NCI-H524 treated with DMSO at 0.1 percent for 48 hours (cell line): ENCODE measurements around the gene HOXC5.

ENCODE experiments used
- DNase-seq: peaks from one replicate; lab custom pipeline; 2025; lab: John Stamatoyannopoulos, UW

Gene HOXC5

DNA sequence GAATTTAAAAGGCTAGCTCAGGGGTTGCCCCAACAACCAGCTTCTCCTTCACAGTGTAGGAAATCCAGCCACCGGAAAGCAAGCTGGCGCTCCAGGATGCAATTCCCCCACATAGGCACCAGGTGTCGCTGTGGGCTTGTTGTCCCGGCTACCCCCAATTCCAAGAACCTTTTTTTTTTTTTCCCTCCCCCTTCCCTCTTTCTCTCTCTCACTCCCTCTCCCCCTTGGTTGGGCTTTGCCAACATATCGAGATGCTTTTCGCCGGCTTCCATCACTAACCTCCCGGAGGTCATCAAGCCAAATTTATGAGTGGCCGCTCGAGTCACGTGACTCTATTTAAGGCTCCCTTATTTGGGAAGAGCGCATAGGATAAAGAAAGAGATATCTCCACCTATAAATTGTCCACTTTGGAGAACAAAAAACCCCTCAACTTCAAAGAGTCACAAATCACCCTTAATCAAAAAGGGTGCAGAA, at the start of gene HOXC5:
Gene HOXC5, plus strand, starts transcription at position 424 of the 474 bp plus-strand sequence. CDS start 73 bp downstream, outside the sequence.
- DNase-seq = peak; percentile 66

DNA sequence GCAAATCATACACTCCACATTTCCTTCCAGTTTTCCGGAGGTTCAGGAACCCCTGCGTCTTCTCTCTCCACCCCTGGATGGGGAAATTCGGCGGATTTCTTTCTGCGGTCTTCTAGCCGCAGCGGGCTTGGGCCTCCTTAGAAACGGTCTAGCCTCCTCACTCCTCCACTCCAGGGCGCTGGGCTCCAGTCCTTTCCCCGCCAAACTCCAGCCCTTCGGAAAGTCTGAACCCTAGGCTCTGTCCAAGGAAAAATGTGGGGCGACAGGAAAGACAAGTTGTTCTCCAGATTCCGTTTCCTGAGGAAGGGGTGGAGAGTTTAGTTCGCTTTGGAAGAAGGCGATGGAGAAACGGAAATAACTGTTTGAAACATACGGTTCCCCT, 49.3 kb upstream of the HOXC5 start:
- no peak for DNase-seq

DNA sequence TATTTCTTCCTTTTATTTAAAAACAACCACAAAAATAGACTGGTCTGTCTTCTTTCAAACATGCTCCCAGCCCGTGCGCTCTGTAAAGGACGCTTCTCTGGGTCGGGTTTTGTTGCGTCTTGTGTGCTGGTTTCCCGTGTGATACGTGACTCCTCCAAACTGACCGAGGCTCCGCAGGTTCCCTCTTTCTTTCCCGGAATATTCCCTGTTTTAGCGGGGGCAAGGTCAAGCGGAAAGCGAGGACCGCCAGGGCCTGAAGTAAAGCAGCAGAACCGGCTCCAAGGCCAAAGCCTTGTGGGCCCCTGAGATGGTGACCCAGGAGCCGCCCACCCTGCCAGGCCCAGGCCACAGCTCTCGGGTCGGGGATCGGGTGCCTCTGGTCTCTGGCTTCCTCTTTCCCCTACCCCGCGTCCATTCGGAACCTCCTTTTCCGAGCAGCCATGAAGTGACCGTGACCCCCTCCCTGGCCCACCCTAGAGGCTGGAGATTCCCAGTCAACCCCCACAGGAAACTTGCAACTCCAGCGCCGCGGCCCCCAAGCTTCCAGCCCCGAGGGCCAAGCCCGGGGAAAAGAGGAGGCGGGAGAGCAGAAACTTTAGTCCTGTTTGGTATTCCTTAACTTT, 48.8 kb upstream of the HOXC5 start:
- DNase-seq = no peak

DNA sequence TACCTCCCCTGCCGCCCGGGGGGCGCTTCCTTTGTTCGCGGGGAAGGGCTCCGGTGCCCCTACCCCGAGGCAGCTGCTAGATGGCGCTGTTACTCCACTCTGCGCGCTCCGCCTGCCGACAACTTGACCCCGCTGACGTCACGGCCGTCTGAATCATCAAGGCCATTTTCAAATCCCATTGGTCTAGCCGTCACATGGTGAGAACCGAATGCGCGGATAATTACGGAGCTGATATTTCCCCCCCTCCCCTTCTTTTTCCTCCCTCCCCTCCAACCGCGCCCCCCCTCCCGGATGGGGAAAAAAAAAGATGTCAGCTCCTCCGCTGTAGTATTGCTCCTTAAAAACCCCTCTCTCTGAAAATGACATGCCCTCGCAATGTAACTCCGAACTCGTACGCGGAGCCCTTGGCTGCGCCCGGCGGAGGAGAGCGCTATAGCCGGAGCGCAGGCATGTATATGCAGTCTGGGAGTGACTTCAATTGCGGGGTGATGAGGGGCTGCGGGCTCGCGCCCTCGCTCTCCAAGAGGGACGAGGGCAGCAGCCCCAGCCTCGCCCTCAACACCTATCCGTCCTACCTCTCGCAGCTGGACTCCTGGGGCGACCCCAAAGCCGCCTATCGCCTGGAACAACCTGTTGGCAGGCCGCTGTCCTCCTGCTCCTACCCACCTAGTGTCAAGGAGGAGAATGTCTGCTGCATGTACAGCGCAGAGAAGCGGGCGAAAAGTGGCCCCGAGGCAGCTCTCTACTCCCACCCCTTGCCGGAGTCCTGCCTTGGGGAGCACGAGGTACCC, 47.8 kb upstream of the HOXC5 start, which contains the start of gene HOXC10:
Gene HOXC10, plus strand, starts transcription at position 246 of the 791 bp plus-strand sequence. Its CDS starts 114 bp downstream, at position 360.
- DNase-seq = peak; percentile 28

DNA sequence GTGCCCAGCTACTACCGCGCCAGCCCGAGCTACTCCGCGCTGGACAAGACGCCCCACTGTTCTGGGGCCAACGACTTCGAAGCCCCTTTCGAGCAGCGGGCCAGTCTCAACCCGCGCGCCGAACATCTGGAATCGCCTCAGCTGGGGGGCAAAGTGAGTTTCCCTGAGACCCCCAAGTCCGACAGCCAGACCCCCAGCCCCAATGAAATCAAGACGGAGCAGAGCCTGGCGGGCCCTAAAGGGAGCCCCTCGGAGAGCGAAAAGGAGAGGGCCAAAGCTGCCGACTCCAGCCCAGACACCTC, 47.2 kb upstream of the HOXC5 start:
- no peak for DNase-seq

DNA sequence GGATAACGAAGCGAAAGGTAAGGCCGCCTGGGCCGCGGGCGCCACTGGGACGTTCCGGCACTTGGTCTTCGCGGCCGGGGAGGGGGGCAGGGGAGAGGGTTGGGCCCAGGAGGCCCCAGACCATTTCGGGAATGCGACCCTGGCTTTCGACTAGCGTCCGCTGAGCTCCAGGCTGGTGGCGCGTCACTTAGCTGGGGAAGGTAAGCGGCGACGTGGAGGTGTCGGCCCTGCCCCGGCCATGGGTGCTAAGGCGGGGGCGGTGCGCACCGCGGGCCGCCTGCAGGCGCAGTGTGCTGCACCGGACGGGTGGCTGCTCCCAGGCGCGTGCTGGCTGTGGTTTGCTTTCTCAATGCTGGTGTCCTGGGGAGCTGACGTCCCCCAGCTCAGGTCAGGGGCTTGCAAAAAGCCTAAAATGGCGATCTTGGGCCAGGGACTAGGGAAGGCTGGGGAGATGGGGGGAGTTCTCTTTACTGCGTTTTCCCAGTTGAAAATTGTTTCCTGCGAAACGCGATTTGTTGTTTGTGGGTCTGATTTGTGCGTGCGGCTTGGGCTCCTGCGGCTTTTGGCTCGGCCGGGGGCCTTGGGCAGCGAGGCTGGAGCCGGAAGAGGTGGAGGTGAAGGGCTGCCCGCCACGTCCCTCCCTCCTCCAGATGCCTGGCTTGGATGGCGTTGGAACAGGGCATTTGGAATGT, 46.7 kb upstream of the HOXC5 start:
- DNase-seq = no peak

DNA sequence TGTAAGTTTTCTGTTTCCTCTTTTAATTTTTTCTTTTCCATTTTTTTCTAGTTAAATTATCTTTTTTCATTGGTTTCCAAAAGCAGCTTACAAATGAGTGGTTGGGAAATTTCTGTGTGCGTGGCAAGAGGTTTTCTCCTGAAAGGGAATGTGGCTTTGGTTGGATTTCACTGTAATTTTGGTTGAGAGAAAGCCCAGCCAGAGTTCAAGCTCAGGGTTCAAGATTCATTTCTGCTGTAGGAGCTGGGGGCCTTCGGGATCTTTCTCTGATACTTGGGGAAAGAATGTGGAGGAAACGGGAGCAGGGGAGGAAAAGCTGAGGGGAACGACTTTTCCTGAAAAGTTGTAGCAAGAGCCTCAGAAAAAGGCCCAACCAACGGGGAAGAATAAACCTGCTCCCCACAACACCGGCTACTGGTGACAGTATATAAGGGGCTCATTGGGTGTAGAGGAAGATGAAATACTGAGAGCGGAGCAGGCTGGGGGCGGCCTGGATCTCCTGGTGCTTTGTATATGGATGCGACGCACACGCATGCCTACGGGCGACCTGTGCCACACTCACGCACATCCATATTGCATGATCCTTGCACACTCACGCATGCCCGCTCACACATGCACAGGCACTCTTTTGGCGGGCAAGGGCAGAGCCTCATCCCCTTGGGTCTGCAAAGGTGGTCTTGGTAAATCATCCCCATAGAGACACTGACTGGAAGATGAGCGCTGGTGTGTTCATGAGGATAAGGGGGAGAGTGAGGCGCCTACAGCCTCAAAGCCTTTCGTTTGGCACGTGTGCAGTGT, 46.0 kb upstream of the HOXC5 start:
- no peak for DNase-seq

DNA sequence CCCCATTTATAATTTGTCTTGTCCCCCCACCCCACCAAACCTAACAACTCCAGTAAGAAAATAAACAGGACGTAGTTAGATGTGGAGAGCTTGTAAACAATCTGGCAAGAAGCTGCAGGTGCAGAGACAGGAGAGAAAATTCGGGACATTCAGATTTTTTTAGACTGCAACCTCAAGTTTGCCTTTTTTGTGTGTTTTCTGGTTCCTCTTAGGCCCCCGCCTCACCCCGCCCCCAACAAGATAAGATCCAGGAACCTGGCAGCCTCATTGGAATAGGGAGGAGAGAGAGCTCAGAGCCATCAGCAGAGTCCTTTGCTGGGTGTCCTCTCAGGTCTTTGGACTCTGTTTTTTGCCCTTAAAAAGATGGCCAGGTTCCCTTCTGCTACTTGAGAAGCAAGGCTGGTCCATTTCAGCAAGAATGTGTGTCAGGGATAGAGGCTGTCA, 45.0 kb upstream of the HOXC5 start:
- no peak for DNase-seq

DNA sequence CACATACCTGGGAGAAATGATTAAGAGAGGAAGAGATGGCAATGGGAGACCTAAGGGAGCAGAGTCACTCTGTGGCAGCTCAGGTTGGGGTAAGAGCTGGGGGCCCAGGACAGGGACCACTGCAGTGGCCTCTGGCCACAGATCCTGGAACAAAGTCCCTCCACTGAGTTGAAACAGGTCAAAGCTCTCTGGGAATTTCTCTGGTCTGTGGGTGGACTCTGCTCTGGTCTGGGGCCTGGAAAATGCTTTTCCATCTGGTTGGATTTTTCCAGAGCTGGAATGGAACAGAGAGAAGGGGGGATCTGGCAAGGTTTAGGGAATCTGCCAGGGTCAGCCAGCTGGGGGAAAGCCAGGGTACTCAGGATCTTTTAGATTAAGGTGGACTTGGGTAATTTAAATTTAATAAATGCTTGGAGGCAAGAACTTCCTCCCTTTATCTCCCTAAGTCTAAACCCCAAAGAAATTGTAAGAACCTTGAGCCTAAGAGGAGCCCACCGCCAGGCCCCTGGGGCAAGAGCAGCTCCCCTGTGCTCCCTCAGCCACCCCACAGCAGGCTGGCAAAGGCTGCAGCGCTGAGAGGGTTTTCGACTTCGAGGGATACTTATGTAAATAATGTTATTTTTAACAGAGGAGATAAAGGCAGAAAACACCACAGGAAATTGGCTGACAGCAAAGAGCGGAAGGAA, 44.2 kb upstream of the HOXC5 start:
- no peak for DNase-seq

DNA sequence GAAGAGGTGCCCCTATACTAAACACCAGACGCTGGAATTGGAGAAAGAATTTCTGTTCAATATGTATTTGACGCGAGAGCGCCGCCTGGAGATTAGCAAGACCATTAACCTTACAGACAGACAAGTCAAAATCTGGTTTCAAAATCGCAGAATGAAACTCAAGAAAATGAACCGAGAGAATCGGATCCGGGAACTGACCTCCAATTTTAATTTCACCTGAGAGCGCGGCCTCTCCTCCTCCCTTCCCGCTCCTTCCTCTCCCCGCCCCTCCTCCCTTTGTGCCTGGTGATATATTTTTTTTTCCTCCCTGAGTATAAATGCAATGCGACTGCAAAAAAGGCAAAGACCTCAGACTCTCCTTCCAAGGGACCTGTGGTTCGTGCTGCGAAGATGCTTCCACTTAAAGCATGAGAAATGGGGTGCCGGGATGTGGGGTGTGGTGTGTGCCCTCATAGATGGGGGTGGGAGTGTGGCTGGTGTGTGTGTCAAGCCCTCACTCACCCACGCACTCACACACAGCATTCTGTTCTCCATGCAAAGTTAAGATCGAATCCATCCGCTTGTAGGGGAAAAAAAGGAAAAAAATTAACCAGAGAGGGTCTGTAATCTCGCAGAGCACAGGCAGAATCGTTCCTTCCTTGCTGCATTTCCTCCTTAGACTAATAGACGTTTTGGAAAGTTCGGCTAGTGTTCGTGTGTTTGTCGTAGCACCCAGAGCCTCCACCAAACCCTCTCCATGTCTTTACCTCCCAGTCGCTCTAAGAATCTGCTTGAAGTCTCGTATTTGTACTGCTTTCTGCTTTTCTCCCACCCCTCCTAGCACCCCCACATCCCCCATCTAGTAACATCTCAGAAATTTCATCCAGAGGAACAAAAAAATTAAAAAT, 43.4 kb upstream of the HOXC5 start:
- no peak for DNase-seq

DNA sequence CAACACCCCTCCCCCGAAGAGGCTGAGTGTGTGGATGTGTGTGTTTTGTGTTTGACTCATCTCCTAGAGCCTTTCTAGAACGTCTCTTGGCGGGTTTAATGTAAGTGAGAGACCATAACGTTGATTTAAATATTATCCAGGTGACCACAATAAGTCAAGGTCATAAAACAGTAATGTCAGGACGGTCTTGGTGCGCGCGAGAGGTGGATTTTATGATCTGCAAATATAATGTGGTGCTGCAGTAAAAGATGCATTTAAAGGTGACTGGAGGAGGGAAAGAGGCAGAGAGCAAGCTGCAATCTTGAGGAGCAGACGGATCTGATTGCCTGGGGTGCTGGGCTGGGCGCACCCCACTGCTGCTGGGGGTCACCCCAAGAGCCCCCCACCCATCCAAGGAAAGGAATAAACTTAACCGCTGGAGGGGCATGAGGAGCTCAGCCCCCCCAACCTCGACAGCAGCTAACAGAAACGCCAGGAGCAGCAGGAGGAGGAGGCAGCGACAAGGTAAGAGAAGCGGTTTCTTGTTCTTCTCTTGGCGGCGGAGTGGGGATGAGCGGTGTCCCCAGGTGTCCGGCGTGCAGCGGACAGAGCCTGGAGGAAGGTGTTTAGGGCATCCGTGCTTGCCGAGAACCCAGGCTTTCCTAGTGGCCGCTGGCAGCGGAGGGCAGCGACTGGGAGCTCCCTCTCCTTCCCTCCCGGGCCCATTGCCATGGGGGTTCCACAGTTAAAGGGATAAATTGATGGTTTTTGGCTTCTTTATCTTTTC, 42.4 kb upstream of the HOXC5 start:
- DNase-seq = no peak

DNA sequence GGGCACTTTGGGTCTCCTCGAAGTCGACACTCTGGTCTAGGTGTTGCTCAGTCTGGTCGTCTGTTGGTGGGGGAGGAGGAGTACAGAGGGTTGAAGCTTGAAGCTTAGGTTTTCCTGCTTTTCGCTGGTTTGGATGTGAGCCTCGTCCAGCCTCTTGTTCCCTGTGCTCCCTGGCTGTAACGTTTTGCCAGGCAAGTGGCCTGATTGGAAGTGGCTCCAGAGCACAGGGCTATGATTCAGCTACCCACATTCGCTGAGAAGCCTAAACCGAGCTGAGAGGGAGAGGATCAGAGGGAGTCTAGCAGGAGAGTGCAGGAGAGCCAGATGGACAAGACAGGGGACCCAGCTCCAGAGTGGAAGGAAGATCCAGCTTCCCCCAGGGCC, 41.8 kb upstream of the HOXC5 start:
- peak; percentile 18 for DNase-seq

DNA sequence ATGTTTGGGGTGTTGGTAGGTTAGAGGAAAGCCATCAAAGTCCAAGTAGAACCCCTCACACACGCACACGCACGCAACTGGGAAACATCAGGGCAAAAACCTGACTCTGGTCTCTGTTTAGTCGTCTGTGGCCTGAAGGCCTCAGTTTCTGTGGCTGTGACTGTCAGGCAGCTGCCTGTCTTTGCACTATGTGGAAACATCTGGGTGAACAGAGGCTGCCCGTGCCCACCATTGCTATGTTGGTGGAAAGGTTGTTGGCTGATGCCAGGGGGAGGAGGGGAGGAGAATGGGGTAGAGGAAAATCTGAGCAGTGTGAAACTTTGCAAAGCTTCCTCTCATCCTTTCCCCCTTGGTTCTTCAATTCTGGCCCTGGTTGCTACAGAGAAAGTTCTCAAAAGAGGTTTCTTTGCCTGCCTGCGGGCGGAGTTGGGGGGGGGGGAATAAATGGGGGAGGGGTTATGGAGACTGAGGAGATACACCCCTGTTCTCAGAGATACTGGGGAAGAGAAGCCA, 40.4 kb upstream of the HOXC5 start:
- DNase-seq = no peak

DNA sequence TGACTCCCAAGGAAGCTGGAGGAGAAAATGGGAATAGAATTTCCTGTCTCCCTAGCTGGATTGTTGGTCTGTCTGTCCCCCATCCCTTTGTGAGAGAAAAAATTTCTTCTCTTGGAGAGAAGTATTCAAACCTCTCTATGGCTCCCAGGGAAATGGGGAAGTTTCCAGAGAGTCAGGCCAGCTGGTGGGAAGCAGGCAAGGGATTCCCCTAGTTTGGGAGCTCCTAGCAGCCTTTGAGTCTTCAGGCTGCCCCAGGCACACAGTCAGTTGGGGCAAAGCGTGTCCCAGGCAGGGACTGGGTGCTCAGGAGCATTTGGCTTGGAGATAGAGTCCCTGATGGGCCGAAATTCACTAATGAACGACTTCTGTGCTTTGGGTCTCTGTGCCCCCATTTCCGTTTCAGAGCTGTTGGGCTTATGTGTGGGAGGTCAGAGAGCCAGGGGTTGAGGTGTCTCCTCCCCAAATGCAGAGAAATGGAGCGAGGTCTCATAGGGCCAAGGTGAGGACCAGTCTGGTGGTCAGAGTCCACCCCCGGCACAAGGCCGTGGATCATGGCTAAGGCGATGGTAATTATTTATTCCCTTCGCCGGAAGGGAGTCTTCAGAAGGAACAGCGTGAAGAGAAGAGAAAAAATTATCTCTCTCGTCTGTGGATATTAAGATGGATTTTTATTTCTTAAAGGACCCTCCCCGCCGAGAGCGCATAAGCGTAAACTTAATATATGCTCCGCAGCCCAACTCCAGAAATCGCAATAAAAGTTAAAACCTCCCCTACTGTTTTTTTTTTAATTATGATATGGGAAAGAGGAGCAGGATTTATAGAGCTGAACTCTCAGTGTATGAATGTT, 39.5 kb upstream of the HOXC5 start:
- no peak for DNase-seq

DNA sequence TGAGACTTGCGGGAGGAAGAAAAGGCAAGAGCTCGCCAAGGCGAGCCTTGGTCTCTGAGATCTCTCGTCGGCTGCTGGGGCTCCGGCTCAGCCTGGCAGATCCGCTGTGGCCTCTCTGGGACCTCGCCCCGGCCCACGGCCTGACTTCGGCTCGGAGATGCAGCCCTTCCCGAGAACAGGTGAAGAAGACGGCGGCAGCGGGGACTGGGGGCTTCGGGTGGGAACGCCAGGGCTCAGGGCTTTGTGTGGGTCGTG, 38.9 kb upstream of the HOXC5 start:
- no peak for DNase-seq

DNA sequence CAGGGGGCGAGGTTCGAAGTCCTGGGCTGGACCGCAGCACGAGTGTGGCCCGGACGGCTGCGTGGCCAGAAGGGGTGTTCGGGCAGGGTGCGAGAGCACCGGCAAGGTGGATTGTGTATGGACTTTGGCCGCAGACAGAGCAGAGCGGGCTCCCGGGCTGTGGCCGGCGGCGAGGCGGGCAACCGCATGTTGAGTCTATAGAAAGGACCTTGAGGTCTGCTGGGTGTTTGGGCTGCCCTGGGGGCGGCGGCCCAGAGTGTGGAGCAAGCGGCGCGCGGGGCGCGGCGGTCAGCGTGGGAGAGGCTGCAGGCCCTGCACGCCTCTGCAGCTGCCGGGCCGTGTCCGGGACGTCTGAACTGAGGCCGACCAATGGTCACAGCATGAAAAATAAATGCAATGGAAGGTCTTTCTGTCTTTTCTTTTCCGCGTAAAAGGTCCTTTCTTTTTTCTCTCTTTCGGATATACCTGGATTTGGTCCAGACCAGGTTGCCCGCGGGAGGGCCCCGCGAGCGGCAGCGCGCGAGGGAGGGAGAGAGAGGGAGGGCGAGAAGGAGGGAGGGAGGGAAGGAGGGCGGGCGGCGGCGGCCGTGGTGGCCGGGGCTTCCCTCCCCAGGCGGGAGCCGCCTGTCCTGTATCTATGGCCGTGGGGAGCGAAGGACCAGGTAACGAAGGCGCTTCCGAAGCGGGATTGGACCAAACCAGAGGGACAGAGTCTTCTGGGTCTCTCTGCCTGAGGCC, 38.4 kb upstream of the HOXC5 start:
- DNase-seq = no peak

DNA sequence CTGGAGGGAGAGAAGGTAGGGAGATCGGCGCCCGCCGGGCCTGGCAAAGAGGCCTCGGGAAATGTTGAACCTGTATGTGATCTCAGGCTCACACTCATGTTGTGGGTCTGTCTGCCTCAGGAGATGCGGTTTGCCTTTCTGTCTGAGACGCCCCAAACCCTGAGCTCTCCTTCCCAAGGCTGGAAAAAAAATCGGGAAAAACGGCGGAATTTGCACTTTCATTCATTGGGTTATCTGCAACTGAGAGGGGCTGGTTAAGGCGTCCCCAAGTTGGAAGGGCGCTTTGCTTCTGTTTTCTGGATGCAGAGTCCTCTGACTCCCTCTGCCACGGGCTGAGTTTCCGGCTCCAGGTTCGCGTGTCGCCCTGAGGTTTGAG, 37.9 kb upstream of the HOXC5 start:
- DNase-seq = no peak
